Erythroblast (primary cell): Measurements from ENCODE around the gene LRP2.
"Not testable (repeated sequence)": the region's sequence is repeated elsewhere in the genome, so short reads cannot be mapped to it uniquely, and the experiment has no call there.

Experiments used
- DNase-seq, 2 experiments: peaks; one replicate each; lab custom pipeline; 2025; lab: John Stamatoyannopoulos, UW
- GATA1 ChIP-seq: IDR thresholded peaks from 2 replicates; pipeline ENCODE4 v1.6.1; 2011; ENCODE audit warnings: low read depth, mild to moderate bottlenecking, control low read depth, low read length, moderate library complexity
- POLR2A ChIP-seq: IDR thresholded peaks from 2 replicates; pipeline ENCODE4 v1.6.1; 2011; ENCODE audit warnings: mild to moderate bottlenecking, low read length

The LRP2 gene

GRCh38 chr2:169139145-169139544, 223.2 kb downstream of the LRP2 start:
- no peak for DNase-seq
- TF ChIP-seq POLR2A (no peak), GATA1 (no peak)

GRCh38 chr2:169137924-169138323, 224.4 kb downstream of the LRP2 start:
- no peak for TF ChIP-seq GATA1
- TF ChIP-seq POLR2A: no peak
- DNase-seq: no peak

GRCh38 chr2:169136885-169137534, 225.3 kb downstream of the LRP2 start:
- TF ChIP-seq POLR2A (no peak), GATA1 (no peak)
- DNase-seq: no peak

DNA sequence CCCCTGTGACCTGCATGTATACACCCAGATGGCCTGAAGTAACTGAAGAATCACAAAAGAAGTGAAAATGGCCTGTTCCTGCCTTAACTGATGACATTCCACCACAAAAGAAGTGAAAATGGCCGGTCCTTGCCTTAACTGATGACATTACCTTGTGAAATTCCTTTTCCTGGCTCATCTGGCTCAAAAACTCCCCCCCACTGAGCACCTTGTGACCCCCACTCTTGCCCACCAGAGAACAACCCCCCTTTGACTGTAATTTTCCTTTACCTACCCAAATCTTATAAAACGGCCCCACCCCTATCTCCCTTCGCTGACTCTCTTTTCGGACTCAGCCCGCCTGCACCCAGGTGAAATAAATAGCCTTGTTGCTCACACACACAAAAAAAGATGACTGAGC, 225.9 kb downstream of the LRP2 start:
- DNase-seq: not testable (repeated sequence)

GRCh38 chr2:169134272-169134671, 228.1 kb downstream of the LRP2 start:
- peak in 1 of 2 experiments; percentile 49 for DNase-seq

DNA sequence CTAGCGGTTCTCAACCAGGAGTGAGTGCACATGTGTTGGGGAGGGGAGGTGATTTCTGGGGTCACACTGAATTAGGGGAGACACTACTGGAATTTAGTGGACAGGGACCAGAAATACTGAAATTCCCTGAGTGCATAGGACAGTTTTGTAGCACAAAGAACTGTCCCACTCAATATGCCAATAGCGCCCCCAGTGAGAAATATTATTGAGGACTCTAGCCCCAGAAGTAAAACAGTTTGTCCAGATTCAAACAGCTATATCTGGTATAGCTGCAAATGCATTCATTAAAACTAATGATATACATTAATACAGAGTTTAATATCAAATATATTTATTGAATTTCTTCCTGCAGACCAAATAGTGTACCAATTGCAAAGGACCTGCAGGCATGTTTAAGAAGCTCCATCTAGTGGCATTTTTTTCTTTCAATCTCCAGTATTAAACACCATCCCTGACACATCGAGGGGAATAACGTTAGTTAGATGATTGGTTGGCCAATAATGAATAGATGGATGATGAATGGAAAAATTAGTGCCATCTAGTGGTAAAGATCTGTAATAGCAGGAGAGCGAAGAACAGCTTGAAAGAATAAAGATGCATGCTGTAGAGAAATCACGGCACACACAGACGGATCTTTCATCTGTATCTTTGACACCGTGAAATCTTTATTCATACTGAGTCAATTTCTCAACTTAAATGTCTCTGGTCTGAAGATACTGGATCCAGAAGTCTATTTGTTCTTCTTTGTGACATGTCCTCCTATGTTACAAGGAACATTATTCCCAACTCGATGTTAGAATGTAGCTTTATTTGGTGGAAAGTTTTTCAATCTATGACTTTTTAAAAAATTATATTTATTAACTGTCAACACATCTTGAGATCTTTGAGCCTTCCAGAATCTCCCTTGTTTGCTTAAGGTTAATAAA, 230.5 kb downstream of the LRP2 start:
- peak; percentile 63 to 66 for DNase-seq
- TF ChIP-seq GATA1 (no peak), POLR2A (no peak)

GRCh38 chr2:169129703-169130243, 232.6 kb downstream of the LRP2 start:
- DNase-seq: peak; percentile 58 to 59
- no peak for TF ChIP-seq GATA1
- no peak for TF ChIP-seq POLR2A

GRCh38 chr2:169119851-169120250, 242.5 kb downstream of the LRP2 start:
- TF ChIP-seq POLR2A (no peak), GATA1 (no peak)
- no peak for DNase-seq

DNA sequence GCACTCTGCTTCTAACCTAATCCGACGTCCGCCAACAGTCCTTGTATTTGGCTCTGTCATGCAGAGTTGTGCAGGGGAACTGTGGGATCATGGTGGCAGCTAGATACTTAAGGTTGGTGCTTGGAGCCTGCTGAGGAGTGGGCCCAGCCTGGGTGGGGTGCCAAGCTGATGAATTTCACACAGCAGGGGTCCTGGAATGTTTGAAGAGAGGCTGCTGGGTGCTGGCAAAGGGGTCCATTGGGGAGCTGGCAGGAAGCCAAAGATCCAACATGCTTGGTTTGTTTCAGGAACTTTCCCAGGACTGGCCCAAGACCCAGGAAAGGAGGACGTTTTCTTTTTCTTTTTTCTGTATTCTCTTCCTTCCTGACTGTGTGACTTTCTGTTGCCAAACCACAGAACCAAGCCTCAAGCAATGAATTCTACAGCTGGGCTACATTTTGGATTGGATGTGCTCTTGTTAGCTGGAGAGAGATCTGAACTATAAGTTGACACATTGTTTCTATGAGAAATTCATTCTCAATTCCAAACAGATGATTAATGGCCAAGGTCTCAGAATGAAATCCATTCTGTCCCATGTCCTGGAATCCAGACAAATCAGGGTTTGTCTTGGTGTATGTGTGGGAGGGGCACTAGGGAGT, 243.1 kb downstream of the LRP2 start:
- no peak for DNase-seq

DNA sequence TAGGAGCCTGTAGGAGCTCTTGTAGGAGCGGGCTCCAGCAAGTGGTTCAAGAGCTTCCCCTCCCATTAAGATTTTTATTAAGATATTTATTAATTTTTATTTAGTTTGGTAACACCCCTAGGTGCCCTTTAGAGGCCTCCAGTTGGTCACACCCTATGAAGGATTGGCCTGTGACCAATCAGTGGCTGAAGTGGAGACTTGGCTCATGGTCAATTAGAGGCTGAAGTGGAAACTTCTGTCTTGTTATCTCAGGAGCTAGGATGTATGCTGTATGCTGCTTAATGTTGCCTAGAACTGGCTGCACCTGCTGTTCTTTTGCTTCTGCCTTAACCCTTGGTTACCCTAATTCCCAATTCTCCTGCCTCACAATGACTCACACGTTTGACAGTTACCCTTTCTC, 244.3 kb downstream of the LRP2 start:
- DNase-seq: peak; percentile 8 to 31
- TF ChIP-seq GATA1 (no peak), POLR2A (no peak)

More for the DNA sequence above, 243.1 kb downstream of the LRP2 start:
- TF ChIP-seq POLR2A (no peak), GATA1 (no peak)

DNA sequence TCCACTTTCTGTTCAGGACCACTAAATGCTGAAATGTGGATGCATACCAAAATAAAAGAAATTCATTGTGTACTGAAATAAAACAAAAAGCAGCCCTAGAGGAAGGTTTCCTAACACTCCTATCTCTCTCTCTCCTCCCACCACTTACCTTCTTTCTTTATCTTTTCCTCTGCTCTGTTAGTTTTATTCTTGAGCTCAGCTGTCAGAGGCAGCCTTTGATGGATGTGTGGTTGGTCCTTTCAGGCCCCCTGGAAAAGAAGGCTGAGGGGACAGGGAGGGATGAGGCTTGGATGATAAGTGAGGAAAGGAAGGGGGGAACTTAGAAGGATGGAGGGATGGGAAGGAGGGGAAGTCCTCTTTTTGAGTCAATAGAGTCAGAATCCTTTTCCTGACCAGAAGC, 245.3 kb downstream of the LRP2 start:
- TF ChIP-seq POLR2A (no peak), GATA1 (no peak)
- DNase-seq: no peak

DNA sequence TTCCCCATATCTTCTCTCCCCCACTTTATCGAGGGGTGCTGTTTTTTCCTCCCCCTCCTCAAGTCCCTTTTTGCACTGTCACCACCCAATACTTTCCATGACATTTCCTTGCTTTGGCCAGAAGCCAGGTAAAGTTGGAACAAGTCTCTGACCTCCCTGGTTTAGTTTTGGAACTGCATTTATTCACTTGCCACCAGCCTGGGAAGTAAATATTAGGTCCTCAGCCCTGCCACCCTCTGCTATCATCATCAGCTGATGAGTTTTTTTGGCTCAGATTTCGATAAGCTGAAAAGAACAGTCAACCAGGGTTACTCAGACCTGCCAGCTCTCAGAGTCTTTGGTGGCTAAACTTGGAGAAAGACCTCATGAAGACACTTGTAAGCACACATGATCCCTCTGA, 246.0 kb downstream of the LRP2 start:
- DNase-seq: no peak
- no peak for TF ChIP-seq GATA1
- no peak for TF ChIP-seq POLR2A

DNA sequence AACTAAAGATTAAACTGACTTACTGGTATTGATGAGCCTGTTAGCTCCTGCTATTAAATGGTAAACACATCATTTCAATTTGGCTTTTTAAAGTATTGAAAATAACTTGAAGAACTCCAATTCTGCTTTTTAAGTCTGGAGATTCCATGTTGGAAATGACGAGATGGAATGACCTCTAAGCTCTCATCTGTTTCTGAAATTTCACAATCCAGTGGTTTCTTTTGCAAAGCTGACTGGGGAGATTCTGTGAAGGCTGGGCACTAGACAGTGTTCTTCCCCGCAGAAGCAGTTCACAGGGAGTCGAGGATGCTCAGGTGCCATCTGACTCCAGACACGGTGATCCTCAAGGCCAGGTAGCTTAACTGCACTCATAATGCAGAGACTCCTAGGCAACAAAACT, 248.3 kb downstream of the LRP2 start:
- DNase-seq: no peak
- TF ChIP-seq GATA1 (no peak), POLR2A (no peak)

GRCh38 chr2:169112841-169113240, 249.5 kb downstream of the LRP2 start:
- TF ChIP-seq GATA1 (no peak), POLR2A (no peak)
- no peak for DNase-seq
